ENCODE measurements around the gene TEX22. TPM values are rescaled to one million over a fixed set of nuclear protein-coding genes. Genes with fewer than 3 reads are reported as not detected.

The TEX22 gene
- total RNA-seq, 4 donors from 2014 or later = 0.17 to 0.34 TPM; not detected in 2

GRCh38 chr14:105379946-105380345 lies 18.4 kb upstream of the TEX22 start:
- DNase-seq (ENCODE audit: low spot score in 2 of 2) = no peak
- no peak overlapping the region for H3K4me3 ChIP-seq (ENCODE audit: low read depth, poor library complexity, severe bottlenecking)
- intact Hi-C loops (cut with DNase I; ENCODE audit: low total_unique reads) = loop anchor here (5.0 to 10.0 kb wide), 2 partner anchors 115 to 907 kb away; partner anchors contain the start of gene TEDC1
- TF ChIP-seq, protein P1, sequence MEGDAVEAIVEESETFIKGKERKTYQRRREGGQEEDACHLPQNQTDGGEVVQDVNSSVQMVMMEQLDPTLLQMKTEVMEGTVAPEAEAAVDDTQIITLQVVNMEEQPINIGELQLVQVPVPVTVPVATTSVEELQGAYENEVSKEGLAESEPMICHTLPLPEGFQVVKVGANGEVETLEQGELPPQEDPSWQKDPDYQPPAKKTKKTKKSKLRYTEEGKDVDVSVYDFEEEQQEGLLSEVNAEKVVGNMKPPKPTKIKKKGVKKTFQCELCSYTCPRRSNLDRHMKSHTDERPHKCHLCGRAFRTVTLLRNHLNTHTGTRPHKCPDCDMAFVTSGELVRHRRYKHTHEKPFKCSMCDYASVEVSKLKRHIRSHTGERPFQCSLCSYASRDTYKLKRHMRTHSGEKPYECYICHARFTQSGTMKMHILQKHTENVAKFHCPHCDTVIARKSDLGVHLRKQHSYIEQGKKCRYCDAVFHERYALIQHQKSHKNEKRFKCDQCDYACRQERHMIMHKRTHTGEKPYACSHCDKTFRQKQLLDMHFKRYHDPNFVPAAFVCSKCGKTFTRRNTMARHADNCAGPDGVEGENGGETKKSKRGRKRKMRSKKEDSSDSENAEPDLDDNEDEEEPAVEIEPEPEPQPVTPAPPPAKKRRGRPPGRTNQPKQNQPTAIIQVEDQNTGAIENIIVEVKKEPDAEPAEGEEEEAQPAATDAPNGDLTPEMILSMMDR (IDR thresholded peaks at IDR 0.05) = no peak
- TF ChIP-seq POLR2A (IDR thresholded peaks at IDR 0.05) = no peak
- WGBS, 2 donors = 93 to 94% methylated on average over 12 to 14 of the region's 14 CpGs

- intact Hi-C loops (cut with DNase I; ENCODE audit: low total_unique reads) = loop anchor here (5.0 kb wide), 1 partner anchor 907 kb away; no protein-coding TSS in a partner anchor
- whole genome bisulfite sequencing, 2 donors = 60 to 78% methylated on average over 3 to 19 of the region's 19 CpGs
- no peak for TF ChIP-seq POLR2A (IDR thresholded peaks at IDR 0.05)
- TF ChIP-seq, protein P1 (IDR thresholded peaks at IDR 0.05) = no peak
- no peak overlapping the region for H3K4me3 ChIP-seq (ENCODE audit: low read depth, poor library complexity, severe bottlenecking)
- DNase-seq (ENCODE audit: low spot score in 2 of 2) = no peak
Observed at GRCh38 chr14:105380756-105381155, 17.6 kb upstream of the TEX22 start.

GRCh38 chr14:105381446-105382342 lies 16.6 kb upstream of the TEX22 start:
- TF ChIP-seq POLR2A (IDR thresholded peaks at IDR 0.05) = no peak
- TF ChIP-seq, protein P1 (IDR thresholded peaks at IDR 0.05) = no peak
- no peak for DNase-seq (ENCODE audit: low spot score in 2 of 2)
- intact Hi-C loops (cut with DNase I; ENCODE audit: low total_unique reads) = loop anchor here (5.0 kb wide), 1 partner anchor 906 kb away; no protein-coding TSS in a partner anchor
- WGBS, 2 donors = 89 to 93% methylated on average over 21 to 27 of the region's 27 CpGs
- H3K4me3 ChIP-seq (ENCODE audit: low read depth, poor library complexity, severe bottlenecking) = no peak overlapping the region

GRCh38 chr14:105382343-105383082 lies 15.8 kb upstream of the TEX22 start:
- DNase-seq (ENCODE audit: low spot score in 2 of 2) = no peak

DNA sequence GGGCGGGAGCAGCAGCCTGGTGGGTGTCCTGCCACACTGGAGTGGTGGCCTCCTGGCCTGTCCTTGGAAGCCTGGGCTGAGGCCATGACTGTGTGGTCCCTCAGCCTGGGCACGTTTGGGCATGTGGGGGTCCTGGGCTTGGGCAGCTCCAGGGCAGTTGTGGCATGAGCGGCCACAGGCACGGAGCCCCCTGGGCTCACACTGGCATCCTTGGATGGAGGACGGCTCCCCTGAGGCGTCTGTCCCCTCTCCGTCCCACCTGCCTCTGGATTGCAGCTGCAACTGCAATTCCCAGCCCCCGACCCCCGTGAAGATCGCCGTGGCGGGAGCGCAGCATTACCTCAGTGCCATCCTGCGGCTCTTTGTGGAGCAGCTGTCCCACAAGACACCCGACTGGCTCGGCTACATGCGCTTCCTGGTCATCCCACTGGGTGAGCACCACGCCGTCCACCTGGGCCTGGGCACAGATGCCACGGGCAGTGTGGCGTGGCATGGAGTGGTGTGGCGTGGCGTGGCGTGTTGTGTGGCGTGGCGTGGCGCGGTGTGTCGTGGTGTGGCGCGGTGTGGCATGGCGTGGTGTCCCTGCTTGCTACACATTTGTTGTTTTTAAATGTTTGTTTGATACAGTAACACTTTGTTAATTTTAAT lies 15.1 kb upstream of the TEX22 start:
- intact Hi-C loops (cut with DNase I; ENCODE audit: low total_unique reads) = loop anchor here (5.0 kb wide), 1 partner anchor 904 kb away; no protein-coding TSS in a partner anchor
- TF ChIP-seq, protein P1 (IDR thresholded peaks at IDR 0.05) = no peak
- TF ChIP-seq POLR2A (IDR thresholded peaks at IDR 0.05) = no peak
- H3K4me3 ChIP-seq (ENCODE audit: low read depth, poor library complexity, severe bottlenecking) = no peak overlapping the region
- DNase-seq (ENCODE audit: low spot score in 2 of 2) = no peak
- WGBS, 2 donors = 96 to 98% methylated on average over 22 to 31 of the region's 32 CpGs

More at GRCh38 chr14:105382343-105383082, 15.8 kb upstream of the TEX22 start:
- WGBS, 2 donors = 91 to 95% methylated on average over 16 to 21 of the region's 26 CpGs
- intact Hi-C loops (cut with DNase I; ENCODE audit: low total_unique reads) = loop anchor here (5.0 kb wide), 1 partner anchor 905 kb away; no protein-coding TSS in a partner anchor
- H3K4me3 ChIP-seq (ENCODE audit: low read depth, poor library complexity, severe bottlenecking) = no peak overlapping the region
- no peak for TF ChIP-seq POLR2A (IDR thresholded peaks at IDR 0.05)
- TF ChIP-seq, protein P1 (IDR thresholded peaks at IDR 0.05) = no peak

All from lower leg skin (tissue), 4 donors.